ENCODE measurements around the gene ANKRA2.
A peak's percentile ranks its signal among the peaks of the same experiment; 100 is the strongest.

Gene ANKRA2

GRCh38 chr5:73565139-73565968, at the start of gene ANKRA2, which contains the start of gene UTP15:
ANKRA2 (minus strand) TSS chr5:73565639; CDS start chr5:73562881, 2,758 bp downstream.
UTP15 (plus strand) TSS chr5:73565743; CDS start chr5:73567345, 1,602 bp downstream.
- FAIRE-seq (peak; percentile 95), DNase-seq (ENCODE audit: insufficient read length, low spot score) (peak; percentile 91)

GRCh38 chr5:73615085-73615484, 49.6 kb upstream of the ANKRA2 start:
- DNase-seq (ENCODE audit: insufficient read length, low spot score) (no peak), FAIRE-seq (no peak)

GRCh38 chr5:73612799-73613198, 47.4 kb upstream of the ANKRA2 start:
- FAIRE-seq: no peak
- DNase-seq (ENCODE audit: insufficient read length, low spot score): no peak

GRCh38 chr5:73607228-73607627, 41.8 kb upstream of the ANKRA2 start:
- no peak for DNase-seq (ENCODE audit: insufficient read length, low spot score)
- FAIRE-seq: no peak

- FAIRE-seq (no peak), DNase-seq (ENCODE audit: insufficient read length, low spot score) (no peak)
Observed at GRCh38 chr5:73606206-73606753, 40.8 kb upstream of the ANKRA2 start.

GRCh38 chr5:73605223-73606087, 40.0 kb upstream of the ANKRA2 start:
- FAIRE-seq (no peak), DNase-seq (ENCODE audit: insufficient read length, low spot score) (no peak)

GRCh38 chr5:73603998-73604397, 38.6 kb upstream of the ANKRA2 start:
- DNase-seq (ENCODE audit: insufficient read length, low spot score) (no peak), FAIRE-seq (no peak)

- no peak for FAIRE-seq
Observed at GRCh38 chr5:73599380-73599779, 33.9 kb upstream of the ANKRA2 start.

GRCh38 chr5:73596705-73597328, 31.4 kb upstream of the ANKRA2 start:
- FAIRE-seq (peak; percentile 9), DNase-seq (ENCODE audit: insufficient read length, low spot score) (peak; percentile 12)

More at GRCh38 chr5:73599380-73599779, 33.9 kb upstream of the ANKRA2 start:
- DNase-seq (ENCODE audit: insufficient read length, low spot score): no peak

- no peak for FAIRE-seq
Observed at GRCh38 chr5:73592551-73592950, 27.1 kb upstream of the ANKRA2 start.

GRCh38 chr5:73591698-73592501, 26.5 kb upstream of the ANKRA2 start:
- no peak for DNase-seq (ENCODE audit: insufficient read length, low spot score)
- no peak for FAIRE-seq

More at GRCh38 chr5:73592551-73592950, 27.1 kb upstream of the ANKRA2 start:
- DNase-seq (ENCODE audit: insufficient read length, low spot score): no peak

GRCh38 chr5:73591102-73591695, 25.8 kb upstream of the ANKRA2 start:
- FAIRE-seq: no peak
- peak; percentile 65 for DNase-seq (ENCODE audit: insufficient read length, low spot score)

GRCh38 chr5:73587923-73588322, 22.5 kb upstream of the ANKRA2 start:
- no peak for FAIRE-seq
- DNase-seq (ENCODE audit: insufficient read length, low spot score): no peak

- DNase-seq (ENCODE audit: insufficient read length, low spot score) (no peak), FAIRE-seq (no peak)
Observed at GRCh38 chr5:73582285-73583145, 17.1 kb upstream of the ANKRA2 start.

GRCh38 chr5:73565969-73566547, 619 bp upstream of the ANKRA2 start:
- DNase-seq (ENCODE audit: insufficient read length, low spot score) (no peak), FAIRE-seq (no peak)

GRCh38 chr5:73564675-73565074, 764 bp downstream of the ANKRA2 start:
- DNase-seq (ENCODE audit: insufficient read length, low spot score) (no peak), FAIRE-seq (no peak)

- no peak for FAIRE-seq
- no peak for DNase-seq (ENCODE audit: insufficient read length, low spot score)
Observed at GRCh38 chr5:73564018-73564417, 1.4 kb downstream of the ANKRA2 start.

GRCh38 chr5:73558950-73559349, 6.5 kb downstream of the ANKRA2 start:
- FAIRE-seq: no peak
- DNase-seq (ENCODE audit: insufficient read length, low spot score): no peak

All from HTR-8/SVneo (cell line).